ENCODE results near the gene PNLIPRP3.

DNA sequence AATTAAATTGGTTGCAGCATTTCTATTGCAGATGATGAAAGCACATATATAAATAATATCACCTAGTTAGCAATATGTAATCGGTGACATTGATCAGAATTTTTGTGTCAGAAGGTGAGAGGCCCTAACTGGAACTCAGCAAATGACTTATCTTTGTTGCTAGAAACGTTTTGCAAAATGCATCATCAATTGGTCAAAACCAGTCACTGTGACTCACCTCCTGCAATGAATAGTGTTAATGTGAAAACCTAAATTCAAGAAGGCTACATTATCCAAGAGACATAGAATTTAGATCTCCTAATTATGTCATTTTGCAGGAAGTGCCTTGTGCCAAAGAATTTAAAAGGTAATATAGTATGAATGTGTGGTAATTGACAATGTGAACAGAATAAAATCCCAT, 9.8 kb upstream of the PNLIPRP3 start:
- TF ChIP-seq POLR2AphosphoS5 (IDR thresholded peaks at IDR 0.05), result no peak
- TF ChIP-seq POLR2A (IDR thresholded peaks at IDR 0.05), result no peak
